Karpas-422 (cell line): ENCODE data around the gene TMEM40. TPM values are rescaled to one million over a fixed set of nuclear protein-coding genes. Genes with fewer than 3 reads are reported as not detected.
A peak's percentile ranks its signal among the peaks of the same experiment; 100 is the strongest.

Experiments used
- DNase-seq: peaks from one replicate; pipeline ENCODE4 v3.0.0-alpha.2; 2015
- H2AFZ ChIP-seq: fragments of 200-600 bp; sonication (generic); 2 replicates; pipeline ENCODE4 v1.6.1; 2014; ENCODE audit warnings: antibody characterized with exemption, low read length, mixed read lengths
- H3K27ac ChIP-seq: fragments of 200-600 bp; sonication (generic); 2 replicates; pipeline ENCODE4 v1.5.1; 2014; ENCODE audit warnings: mild to moderate bottlenecking, low read length, moderate library complexity
- H3K27me3 ChIP-seq: fragments of 200-600 bp; sonication (generic); 2 replicates; pipeline ENCODE4 v1.6.1; 2014; ENCODE audit warnings: low read length, mixed read lengths
- H3K36me3 ChIP-seq: fragments of 200-600 bp; sonication (generic); 2 replicates; pipeline ENCODE4 v1.6.1; 2014; ENCODE audit warnings: low read length, mixed read lengths; ENCODE audit not compliant: insufficient read depth
- H3K4me1 ChIP-seq: fragments of 200-600 bp; sonication (generic); 2 replicates; pipeline ENCODE4 v1.6.1; 2014; ENCODE audit warnings: mild to moderate bottlenecking, low read length, mixed read lengths
- H3K4me2 ChIP-seq: fragments of 200-600 bp; sonication (generic); 2 replicates; pipeline ENCODE4 v1.6.1; 2014; ENCODE audit warnings: low read length, low read depth, mild to moderate bottlenecking; ENCODE audit not compliant: poor library complexity, severe bottlenecking
- H3K4me3 ChIP-seq: fragments of 200-600 bp; sonication (generic); 2 replicates; pipeline ENCODE4 v1.5.1; 2014; ENCODE audit warnings: mild to moderate bottlenecking, antibody characterized with exemption, low read length, mixed read lengths
- H3K79me2 ChIP-seq: fragments of 200-600 bp; sonication (generic); 2 replicates; pipeline ENCODE4 v1.6.1; 2014; ENCODE audit warnings: mild to moderate bottlenecking, low read length, mixed read lengths
- H3K9ac ChIP-seq: fragments of 200-600 bp; sonication (generic); 2 replicates; pipeline ENCODE4 v1.6.0; 2014; ENCODE audit warnings: low read length
- H3K9me2 ChIP-seq: fragments of 200-600 bp; sonication (generic), shearing (Covaris generic); replicated peaks from 2 replicates; pipeline ENCODE4 v1.6.0; 2014; ENCODE audit warnings: mild to moderate bottlenecking, low read length, moderate library complexity; ENCODE audit not compliant: insufficient read depth
- H3K9me3 ChIP-seq: fragments of 300-700, 200-600 bp; sonication (generic); 2 replicates; pipeline ENCODE4 v1.6.1; 2014; ENCODE audit warnings: low read length, mixed read lengths
- H4K20me1 ChIP-seq: fragments of 200-600 bp; sonication (generic); 2 replicates; pipeline ENCODE4 v1.6.1; 2014; ENCODE audit warnings: mild to moderate bottlenecking, antibody characterized with exemption, low read length, low read depth; ENCODE audit not compliant: insufficient read depth
- total RNA-seq: library from RNA; depleted of rRNA; stranded (reverse); fragments of >200 nt; shearing (Covaris generic); gene quantifications from 2 replicates; pipeline ENCODE4 v1.2.3, GENCODE V29; 2014; ENCODE audit warnings: low replicate concordance

The TMEM40 gene
- total RNA-seq, 1 experiment from 2014 or later = 0.26 TPM

GRCh38 chr3:12716605-12717151, 42.4 kb downstream of the TMEM40 start:
- peak; percentile 52 for DNase-seq
- Histone ChIP-seq H3K79me2 (no peaks in the 10 kb centered on the region), H2AFZ (peak overlapping the region; percentile 53; the same call in 1 of the 2 replicates), H3K27ac (no peak overlapping the region), H3K27me3 (no peaks in the 10 kb centered on the region), H3K9me3 (no peaks in the 10 kb centered on the region), H4K20me1 (no peaks in the 10 kb centered on the region), H3K4me3 (no peak overlapping the region), H3K9me2 (no peaks in the 10 kb centered on the region), H3K4me2 (no peak overlapping the region), H3K9ac (no peak overlapping the region), H3K36me3 (no peaks in the 10 kb centered on the region), H3K4me1 (peaks cover 11% of the 10 kb centered on the region)

GRCh38 chr3:12714278-12714677, 44.8 kb downstream of the TMEM40 start:
- Histone ChIP-seq H2AFZ (no peak overlapping the region), H4K20me1 (no peaks in the 10 kb centered on the region), H3K9ac (no peak overlapping the region), H3K4me2 (no peak overlapping the region), H3K27me3 (no peaks in the 10 kb centered on the region), H3K79me2 (no peaks in the 10 kb centered on the region), H3K9me2 (no peaks in the 10 kb centered on the region), H3K4me1 (peaks cover 12% of the 10 kb centered on the region), H3K4me3 (no peak overlapping the region), H3K27ac (no peak overlapping the region), H3K36me3 (no peaks in the 10 kb centered on the region), H3K9me3 (no peaks in the 10 kb centered on the region)
- DNase-seq = no peak

GRCh38 chr3:12710062-12710461, 49.0 kb downstream of the TMEM40 start:
- Histone ChIP-seq H3K4me2 (no peak overlapping the region), H3K36me3 (no peaks in the 10 kb centered on the region), H2AFZ (no peak overlapping the region), H3K9ac (no peak overlapping the region), H3K9me3 (no peaks in the 10 kb centered on the region), H3K27ac (no peak overlapping the region), H4K20me1 (no peaks in the 10 kb centered on the region), H3K27me3 (no peaks in the 10 kb centered on the region), H3K9me2 (no peaks in the 10 kb centered on the region), H3K4me3 (no peak overlapping the region), H3K79me2 (no peaks in the 10 kb centered on the region), H3K4me1 (peaks cover 12% of the 10 kb centered on the region)
- DNase-seq = no peak

GRCh38 chr3:12709334-12709733, 49.7 kb downstream of the TMEM40 start:
- H3K4me1 ChIP-seq = peaks cover 12% of the 10 kb centered on the region
- H3K36me3 ChIP-seq = no peaks in the 10 kb centered on the region
- H3K79me2 ChIP-seq = no peaks in the 10 kb centered on the region
- H4K20me1 ChIP-seq = no peaks in the 10 kb centered on the region
- H3K27me3 ChIP-seq = no peaks in the 10 kb centered on the region
- H3K27ac ChIP-seq = no peak overlapping the region
- no peak overlapping the region for H3K4me2 ChIP-seq
- H3K4me3 ChIP-seq = no peak overlapping the region
- H3K9me2 ChIP-seq = no peaks in the 10 kb centered on the region
- no peak for DNase-seq
- no peaks in the 10 kb centered on the region for H3K9me3 ChIP-seq
- H3K9ac ChIP-seq = no peak overlapping the region
- H2AFZ ChIP-seq = no peak overlapping the region

GRCh38 chr3:12708584-12709192, 50.4 kb downstream of the TMEM40 start:
- Histone ChIP-seq H2AFZ (no peak overlapping the region), H3K36me3 (no peaks in the 10 kb centered on the region), H3K4me1 (peaks cover 12% of the 10 kb centered on the region), H3K27ac (no peak overlapping the region), H3K9me2 (no peaks in the 10 kb centered on the region), H4K20me1 (no peaks in the 10 kb centered on the region), H3K27me3 (no peaks in the 10 kb centered on the region), H3K9me3 (no peaks in the 10 kb centered on the region), H3K79me2 (no peaks in the 10 kb centered on the region), H3K4me2 (no peak overlapping the region), H3K4me3 (no peak overlapping the region), H3K9ac (no peak overlapping the region)
- DNase-seq = no peak

GRCh38 chr3:12707449-12707848, 51.6 kb downstream of the TMEM40 start:
- Histone ChIP-seq H2AFZ (no peak overlapping the region), H3K9me2 (no peaks in the 10 kb centered on the region), H3K27me3 (no peaks in the 10 kb centered on the region), H3K4me1 (peaks cover 12% of the 10 kb centered on the region), H3K79me2 (no peaks in the 10 kb centered on the region), H3K9me3 (no peaks in the 10 kb centered on the region), H3K27ac (no peak overlapping the region), H3K4me2 (no peak overlapping the region), H3K4me3 (no peak overlapping the region), H3K36me3 (no peaks in the 10 kb centered on the region), H3K9ac (no peak overlapping the region), H4K20me1 (no peaks in the 10 kb centered on the region)
- no peak for DNase-seq

GRCh38 chr3:12706504-12707253, 52.4 kb downstream of the TMEM40 start:
- no peak overlapping the region for H3K4me3 ChIP-seq

GRCh38 chr3:12705981-12706380, 53.1 kb downstream of the TMEM40 start:
- DNase-seq = no peak
- no peaks in the 10 kb centered on the region for H3K36me3 ChIP-seq
- H3K4me1 ChIP-seq = peaks cover 12% of the 10 kb centered on the region
- no peaks in the 10 kb centered on the region for H3K27me3 ChIP-seq
- H4K20me1 ChIP-seq = no peaks in the 10 kb centered on the region
- H3K4me3 ChIP-seq = no peak overlapping the region
- no peak overlapping the region for H3K27ac ChIP-seq
- H3K9ac ChIP-seq = no peak overlapping the region
- no peaks in the 10 kb centered on the region for H3K9me3 ChIP-seq
- no peaks in the 10 kb centered on the region for H3K79me2 ChIP-seq
- H3K4me2 ChIP-seq = no peak overlapping the region
- H3K9me2 ChIP-seq = no peaks in the 10 kb centered on the region
- no peak overlapping the region for H2AFZ ChIP-seq

More at GRCh38 chr3:12706504-12707253, 52.4 kb downstream of the TMEM40 start:
- Histone ChIP-seq H3K9ac (no peak overlapping the region), H3K9me2 (no peaks in the 10 kb centered on the region), H3K27ac (no peak overlapping the region), H3K9me3 (no peaks in the 10 kb centered on the region), H4K20me1 (no peaks in the 10 kb centered on the region), H3K36me3 (no peaks in the 10 kb centered on the region), H3K4me2 (no peak overlapping the region), H3K79me2 (no peaks in the 10 kb centered on the region), H3K27me3 (no peaks in the 10 kb centered on the region), H2AFZ (no peak overlapping the region), H3K4me1 (peaks cover 12% of the 10 kb centered on the region)
- DNase-seq = peak; percentile 95
